ENCODE data around the gene FGF11.
"Not testable (repeated sequence)": the region's sequence is repeated elsewhere in the genome, so short reads cannot be mapped to it uniquely, and the experiment has no call there.

FGF11 gene

GRCh38 chr17:7466318-7466638 lies 27.0 kb downstream of the FGF11 start:
- POLR2A ChIA-PET = interaction anchor here (1.1 to 1.4 kb wide), 2 partner anchors 10 to 11 kb away, joined by 4 to 8 read pairs; no protein-coding TSS in a partner anchor
- TF ChIP-seq CTCF (IDR thresholded peaks at IDR 0.05; ENCODE audit: insufficient read depth, low read length, missing control alignments) = no peak
- CTCF ChIA-PET = interaction anchor here (1.2 to 2.8 kb wide), 2 partner anchors 9 to 95 kb away, joined by 4 to 8 read pairs; partner anchors contain the start of gene SENP3
- DNase-seq (ENCODE audit: low read depth, low spot score) = no peak
- H3K4me3 ChIP-seq (ENCODE audit: low read depth, low read length) = no peak overlapping the region

- ChIA-PET POLR2A (interaction anchor here (1.1 to 1.4 kb wide), 2 partner anchors 9 to 12 kb away, joined by 4 to 8 read pairs; no protein-coding TSS in a partner anchor), CTCF (interaction anchor here (0.9 to 2.8 kb wide), 3 partner anchors 9 to 94 kb away, joined by 4 to 8 read pairs (median 4); partner anchors contain the start of gene SENP3)
- no peak for TF ChIP-seq CTCF (IDR thresholded peaks at IDR 0.05; ENCODE audit: insufficient read depth, low read length, missing control alignments)
- H3K4me3 ChIP-seq (ENCODE audit: low read depth, low read length) = no peak overlapping the region
- DNase-seq (ENCODE audit: low read depth, low spot score) = no peak
These were observed 27.5 kb downstream of the FGF11 start for GRCh38 chr17:7466639-7467341.

GRCh38 chr17:7467498-7467897 lies 28.2 kb downstream of the FGF11 start:
- no peak for TF ChIP-seq CTCF (IDR thresholded peaks at IDR 0.05; ENCODE audit: insufficient read depth, low read length, missing control alignments)
- ChIA-PET CTCF (interaction anchor here (0.9 to 1.2 kb wide), 2 partner anchors 8 to 31 kb away, joined by 4 read pairs; no protein-coding TSS in a partner anchor), POLR2A (interaction anchor here (1.4 kb wide), 1 partner anchor 8 kb away, joined by 4 read pairs; no protein-coding TSS in a partner anchor)
- no peak overlapping the region for H3K4me3 ChIP-seq (ENCODE audit: low read depth, low read length)
- no peak for DNase-seq (ENCODE audit: low read depth, low spot score)

- ChIA-PET POLR2A (no interaction called here), CTCF (no interaction called here)
- TF ChIP-seq CTCF (IDR thresholded peaks at IDR 0.05; ENCODE audit: insufficient read depth, low read length, missing control alignments) = no peak
- no peak for DNase-seq (ENCODE audit: low read depth, low spot score)
- H3K4me3 ChIP-seq (ENCODE audit: low read depth, low read length) = no peak overlapping the region
These were observed 29.0 kb downstream of the FGF11 start for GRCh38 chr17:7468290-7468689.

GRCh38 chr17:7468804-7469389 lies 29.6 kb downstream of the FGF11 start:
- POLR2A ChIA-PET = no interaction called here

GRCh38 chr17:7469843-7470242 lies 30.5 kb downstream of the FGF11 start:
- POLR2A ChIA-PET; H3K4me3 ChIP-seq (ENCODE audit: low read depth, low read length); DNase-seq (ENCODE audit: low read depth, low spot score): not testable (repeated sequence)
- CTCF ChIA-PET = interaction anchor here (2.0 kb wide), 1 partner anchor 33 kb away, joined by 7 read pairs; no protein-coding TSS in a partner anchor

More at GRCh38 chr17:7468804-7469389, 29.6 kb downstream of the FGF11 start:
- no peak for DNase-seq (ENCODE audit: low read depth, low spot score)
- H3K4me3 ChIP-seq (ENCODE audit: low read depth, low read length) = no peak overlapping the region
- no peak for TF ChIP-seq CTCF (IDR thresholded peaks at IDR 0.05; ENCODE audit: insufficient read depth, low read length, missing control alignments)
- CTCF ChIA-PET = no interaction called here

GRCh38 chr17:7470457-7470973 lies 31.2 kb downstream of the FGF11 start:
- H3K4me3 ChIP-seq (ENCODE audit: low read depth, low read length); DNase-seq (ENCODE audit: low read depth, low spot score); POLR2A ChIA-PET: not testable (repeated sequence)
- CTCF ChIA-PET = interaction anchor here (1.4 to 2.0 kb wide), 2 partner anchors 34 to 90 kb away, joined by 5 to 7 read pairs; no protein-coding TSS in a partner anchor
